NCI-H2081 treated with DMSO at 0.1 percent for 48 hours (cell line): ENCODE measurements around the gene WDR45B.

Source experiments
- DNase-seq: peaks from one replicate; lab custom pipeline; 2025; lab: John Stamatoyannopoulos, UW

WDR45B gene

DNA sequence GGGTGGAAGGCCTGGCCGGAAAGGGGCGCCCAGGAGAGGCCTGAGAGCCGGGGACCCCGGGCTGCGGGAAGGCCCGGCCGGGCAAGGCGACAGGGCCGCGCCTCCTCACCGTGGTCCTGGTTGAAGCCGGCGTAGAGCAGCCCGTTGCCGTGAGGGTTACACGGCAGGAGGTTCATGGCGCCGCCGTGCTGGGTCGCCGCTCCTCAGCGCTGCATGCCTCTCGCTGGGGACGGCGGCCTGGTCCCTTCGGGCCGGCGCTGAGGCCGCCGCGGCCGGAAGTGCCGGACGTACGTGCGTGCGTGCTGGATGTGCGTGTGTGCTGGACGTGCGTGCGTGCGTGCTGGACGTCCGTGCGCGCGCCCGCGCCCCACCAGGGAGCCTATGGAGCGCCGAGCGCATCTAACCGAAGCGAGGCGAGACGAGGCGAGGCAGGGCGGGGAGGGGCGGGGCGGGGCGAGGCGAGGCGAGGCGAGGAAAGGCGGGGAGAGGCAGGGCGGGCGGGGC is at the start of gene WDR45B:
WDR45B (minus strand) TSS at position 280 of the 504 bp plus-strand sequence; CDS start at position 176, 104 bp downstream.
- peak; percentile 68 for DNase-seq

DNA sequence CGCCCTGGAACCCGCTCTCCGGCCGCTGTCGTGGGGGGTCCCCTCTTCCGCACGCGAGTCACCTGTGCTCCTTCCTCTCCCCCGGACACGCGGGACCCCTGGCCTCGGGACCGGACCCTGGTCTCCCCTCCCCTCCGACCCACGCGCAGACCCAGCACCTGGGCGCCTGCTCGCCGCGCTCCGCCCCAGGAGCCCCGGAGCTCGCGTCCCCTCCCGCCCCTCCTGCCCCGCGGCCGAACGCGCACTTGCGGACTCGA is 49.5 kb upstream of the WDR45B start:
- DNase-seq, result no peak

- no peak for DNase-seq
Measured at GRCh38 chr17:82696916-82697807, 48.9 kb upstream of the WDR45B start.

GRCh38 chr17:82696259-82696658 is 48.0 kb upstream of the WDR45B start:
- DNase-seq, result no peak

DNA sequence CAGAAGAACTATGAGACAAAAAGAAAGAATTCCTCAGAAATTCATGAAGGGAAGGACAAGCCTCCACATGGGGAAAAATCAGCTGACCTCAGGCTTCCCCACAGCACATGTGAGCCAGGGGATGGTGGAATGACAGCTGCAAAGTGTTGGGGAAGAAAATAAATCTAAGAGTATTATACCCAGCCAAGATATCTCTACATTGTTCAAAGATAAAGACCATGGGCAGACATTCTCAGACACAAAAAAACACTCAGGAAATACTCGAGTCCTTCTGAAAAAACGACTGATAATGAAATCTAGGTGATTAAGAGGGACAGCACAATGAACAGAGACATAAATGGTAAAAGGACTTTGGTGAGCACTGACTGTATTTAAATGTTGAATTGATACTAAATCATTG is 46.4 kb upstream of the WDR45B start:
- no peak for DNase-seq

GRCh38 chr17:82693168-82693867 is 45.1 kb upstream of the WDR45B start:
- no peak for DNase-seq

DNA sequence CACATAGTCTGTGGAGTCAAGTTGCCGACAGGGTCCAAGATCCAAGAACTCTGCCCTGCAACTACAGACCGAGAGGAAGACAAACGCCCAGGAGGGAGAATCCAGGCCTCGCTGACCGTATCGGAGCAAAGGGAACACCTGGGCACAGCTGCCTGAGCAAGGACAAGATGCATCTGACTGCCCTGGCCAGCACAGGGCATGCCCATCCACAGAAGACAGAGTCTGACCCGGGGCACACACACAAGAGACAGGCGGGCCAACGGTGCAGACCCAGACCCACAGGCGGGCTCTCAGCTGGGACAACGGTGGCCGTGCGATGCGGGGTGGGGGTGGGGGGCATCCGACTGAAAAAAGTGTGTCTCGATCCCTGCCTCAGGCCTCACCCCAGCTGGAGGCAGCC is 44.0 kb upstream of the WDR45B start:
- no peak for DNase-seq

- DNase-seq, result no peak
Measured at GRCh38 chr17:82691714-82692113, 43.5 kb upstream of the WDR45B start.

GRCh38 chr17:82690786-82691489 is 42.7 kb upstream of the WDR45B start:
- no peak for DNase-seq

- DNase-seq, result no peak
Measured at GRCh38 chr17:82689077-82689476, 40.8 kb upstream of the WDR45B start.

DNA sequence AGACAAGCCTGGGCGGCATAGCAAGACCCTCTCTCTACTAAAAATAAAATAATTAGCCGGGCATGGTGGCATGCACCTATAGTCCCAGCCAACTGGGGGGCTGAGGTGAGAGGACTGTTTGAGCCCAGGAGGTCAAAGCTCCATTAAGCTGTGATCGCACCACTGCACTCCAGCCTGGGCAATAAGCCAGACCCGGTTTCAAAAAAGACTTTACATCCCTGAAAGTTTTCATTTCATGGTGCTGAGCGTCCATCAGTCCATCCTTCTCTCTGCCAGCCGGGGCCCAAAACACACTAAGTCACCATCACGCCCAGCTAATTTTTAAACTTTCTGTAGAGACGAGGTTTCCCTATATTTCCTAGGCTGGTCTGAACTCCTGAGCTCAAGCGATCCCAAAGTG is 39.6 kb upstream of the WDR45B start:
- DNase-seq, result no peak

DNA sequence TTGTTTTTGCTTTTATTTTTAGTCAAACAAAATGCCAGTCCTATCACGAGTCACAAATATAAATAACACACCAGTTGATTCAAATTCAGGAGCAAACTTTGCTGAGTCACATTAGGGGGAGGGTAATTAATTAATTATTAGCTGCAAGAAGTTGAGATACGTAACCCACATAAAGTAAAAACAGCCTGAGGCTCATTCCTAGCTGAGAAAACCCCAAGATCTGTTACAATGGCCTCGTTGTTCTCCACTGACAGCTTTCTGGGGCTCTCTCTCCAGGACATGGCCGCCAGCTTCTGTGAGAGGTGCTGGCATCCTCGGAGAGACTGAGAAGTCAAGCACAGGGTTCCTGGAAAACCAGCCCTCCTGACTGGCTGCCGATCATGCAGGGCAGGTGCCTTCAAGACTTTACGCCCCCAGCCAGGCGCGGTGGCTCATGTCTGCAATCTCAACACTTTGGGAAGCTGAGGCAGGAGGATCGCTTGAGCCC is 39.2 kb upstream of the WDR45B start:
- DNase-seq, result no peak

- DNase-seq, result no peak
Measured at GRCh38 chr17:82686366-82687324, 38.4 kb upstream of the WDR45B start.

GRCh38 chr17:82685291-82685690 is 37.0 kb upstream of the WDR45B start:
- no peak for DNase-seq

DNA sequence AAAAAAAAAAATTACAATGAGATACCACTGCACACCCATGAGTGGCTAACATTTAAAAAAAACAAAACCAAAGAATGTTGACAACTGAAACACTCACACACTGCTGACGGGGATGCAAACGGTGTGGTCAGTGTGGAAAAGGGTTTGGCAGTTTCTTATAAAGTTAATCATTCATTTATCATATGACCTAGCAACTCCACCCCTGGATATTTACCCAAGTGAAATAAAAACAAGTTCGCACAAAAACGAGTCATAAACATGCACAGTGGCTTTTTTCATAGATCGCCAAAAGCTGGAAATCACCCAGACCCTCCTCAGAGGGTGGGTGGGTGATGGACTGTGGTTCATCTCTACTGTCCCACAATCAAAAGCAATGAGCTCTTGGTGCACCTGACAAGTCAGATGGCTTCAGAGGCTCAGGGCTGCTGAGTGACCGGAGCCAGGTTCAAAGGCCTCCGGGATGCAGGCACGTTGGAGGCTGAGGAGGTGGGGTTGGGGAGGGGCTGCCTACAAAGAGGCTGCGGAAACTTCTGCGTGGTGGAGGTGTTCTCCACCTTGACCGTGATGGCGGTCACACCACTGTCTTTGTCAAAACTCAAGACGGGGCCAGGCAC is 36.1 kb upstream of the WDR45B start:
- no peak for DNase-seq

GRCh38 chr17:82683534-82683933 is 35.3 kb upstream of the WDR45B start:
- no peak for DNase-seq

DNA sequence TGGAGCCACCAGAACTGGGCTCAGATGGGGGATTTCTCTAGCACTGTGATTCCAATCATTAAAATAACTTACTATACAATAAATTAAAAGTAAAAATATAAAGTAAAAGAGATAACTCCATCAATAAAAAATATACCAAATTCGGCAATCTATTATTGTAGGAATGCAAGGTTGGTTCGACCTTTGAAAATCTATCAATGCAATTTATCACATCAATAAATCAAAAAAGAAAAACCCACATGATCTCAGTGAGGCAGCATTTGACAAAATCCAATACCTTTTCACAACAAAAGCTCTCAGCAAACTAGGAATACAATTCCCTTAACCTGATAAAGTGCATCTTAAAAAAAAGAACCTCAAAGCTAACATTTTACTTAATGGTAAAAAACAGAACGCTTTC is 33.3 kb upstream of the WDR45B start:
- DNase-seq, result no peak

DNA sequence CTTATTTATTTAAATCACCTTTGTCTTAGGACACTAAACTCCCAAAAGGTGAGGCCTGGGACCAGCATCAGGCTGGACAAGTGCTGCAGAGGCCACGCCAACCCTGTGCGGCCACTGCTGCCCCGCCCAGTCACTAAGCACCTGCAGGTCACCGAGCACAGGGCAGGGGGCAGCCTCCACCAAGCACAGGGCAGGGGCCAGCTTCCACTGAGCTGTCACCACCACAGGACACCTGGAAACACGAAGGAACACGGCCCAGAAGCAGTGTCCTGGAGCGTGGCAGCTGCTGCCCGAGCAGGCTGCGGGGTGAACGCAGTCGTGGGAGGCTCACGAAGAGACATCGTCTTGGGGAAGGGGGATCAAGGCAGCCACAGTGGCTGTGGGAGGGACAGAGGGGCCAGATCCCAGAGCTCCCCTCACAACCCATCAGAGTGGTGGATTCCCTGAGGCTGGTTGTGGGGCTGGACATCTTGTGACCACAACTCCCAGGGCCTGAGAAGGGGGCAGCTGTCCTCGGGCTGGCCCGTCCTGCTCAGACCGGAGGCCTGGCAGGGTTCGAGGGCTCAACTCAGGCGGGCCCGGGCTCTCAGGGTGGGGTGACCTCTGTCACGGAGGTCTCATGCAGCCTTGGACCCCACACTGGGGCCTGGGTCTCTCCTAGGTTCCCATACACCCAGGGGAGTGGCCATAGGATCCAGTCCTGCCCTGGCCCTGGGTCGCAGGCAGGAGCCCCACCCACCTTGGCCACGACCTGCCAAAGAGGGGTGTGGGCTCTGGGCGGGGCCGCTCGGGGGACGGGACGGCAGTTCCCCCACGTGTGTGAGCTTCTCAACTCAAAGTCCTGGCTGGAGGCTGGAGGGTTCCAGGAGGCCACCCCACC is 31.6 kb upstream of the WDR45B start:
- no peak for DNase-seq

DNA sequence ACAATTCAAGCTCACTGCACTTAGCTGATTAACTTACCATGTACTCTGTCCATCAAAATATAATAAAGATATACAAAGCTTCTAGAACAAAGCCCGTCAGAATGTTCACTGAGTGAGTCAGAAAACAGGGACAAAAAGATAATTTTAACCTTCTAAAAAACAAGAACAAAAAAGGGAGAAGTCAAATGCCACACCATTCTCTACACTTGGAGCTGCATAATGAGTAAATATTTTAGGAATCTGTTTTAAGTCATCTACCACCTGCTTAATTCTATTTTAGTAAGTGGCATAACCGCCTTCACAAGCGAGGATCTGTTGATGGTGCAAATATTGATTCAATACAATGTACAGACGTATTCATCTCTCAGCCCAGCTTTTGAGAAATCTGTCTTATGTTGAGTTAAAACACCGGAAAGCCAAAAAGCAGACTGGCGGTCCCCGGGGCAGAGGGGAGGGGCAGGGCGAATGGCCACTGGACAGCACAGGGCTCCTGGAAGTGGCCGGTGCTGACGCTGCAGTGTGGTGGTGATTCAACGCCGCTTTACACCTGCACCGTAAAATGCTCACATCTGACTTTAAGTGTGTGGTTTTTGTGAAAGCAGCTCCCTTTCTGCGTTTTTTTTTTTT is 30.1 kb upstream of the WDR45B start:
- no peak for DNase-seq
